ENCODE data around the gene POLE3. TPM values are rescaled to one million over a fixed set of nuclear protein-coding genes. Genes with fewer than 3 reads are reported as not detected.
"Not testable (repeated sequence)": the region's sequence is repeated elsewhere in the genome, so short reads cannot be mapped to it uniquely, and the experiment has no call there.

POLE3 gene
- total RNA-seq, 2 experiments from 2014 or later, result 130 to 132 TPM

- intact Hi-C loops (cut with micrococcal nuclease; ENCODE audit: unreplicated experiment), result no loop called here
- Histone ChIP-seq H3K9me2 (ENCODE audit: insufficient read depth, low read length) (no peaks in the 10 kb centered on the region), H3K79me2 (ENCODE audit: insufficient read depth, low read depth, low read length) (no peaks in the 10 kb centered on the region), H2AFZ (ENCODE audit: low read length) (no peak overlapping the region), H3K36me3 (ENCODE audit: insufficient read depth, low read length) (peaks cover 9% of the 10 kb centered on the region; the same call in 1 of the 2 replicates), H3K27ac (ENCODE audit: low read depth, low read length, poor library complexity, severe bottlenecking) (no peak overlapping the region), H3K4me2 (ENCODE audit: low read length) (no peak overlapping the region), H3K9me3 (ENCODE audit: low read length) (no peaks in the 10 kb centered on the region), H3K4me1 (ENCODE audit: insufficient read depth, low read length, poor library complexity, severe bottlenecking) (no peaks in the 10 kb centered on the region), H3K4me3 (ENCODE audit: low read depth, low read length, poor library complexity, severe bottlenecking) (no peak overlapping the region), H4K20me1 (ENCODE audit: insufficient read depth, low read length) (no peaks in the 10 kb centered on the region)
- CTCF ChIA-PET (ENCODE audit: unreplicated experiment), result no interaction called here
- no peak for TF ChIP-seq CTCF (conservative IDR thresholded peaks at IDR 0.05; ENCODE audit: low read length)
- TF ChIP-seq EZH2phosphoT487 (IDR thresholded peaks at IDR 0.05; ENCODE audit: borderline replicate concordance, low read depth, low read length), result no peak
- DNase-seq (ENCODE audit: low spot score), result no peak
- POLR2A ChIA-PET, result interaction anchor here (0.6 to 0.7 kb wide), 4 partner anchors 16 to 233 kb away, joined by 3 to 4 read pairs (median 3); no protein-coding TSS in a partner anchor
- no TSS peak for BruUV-seq (replicated peaks)
Observed at GRCh38 chr9:113368348-113368981, 42.0 kb downstream of the POLE3 start.

- BruUV-seq (replicated peaks); intact Hi-C loops (cut with micrococcal nuclease; ENCODE audit: unreplicated experiment); H3K9me3 ChIP-seq (ENCODE audit: low read length); H3K79me2 ChIP-seq (ENCODE audit: insufficient read depth, low read depth, low read length); H2AFZ ChIP-seq (ENCODE audit: low read length); H3K4me2 ChIP-seq (ENCODE audit: low read length); DNase-seq (ENCODE audit: low spot score); H3K9me2 ChIP-seq (ENCODE audit: insufficient read depth, low read length); H3K4me1 ChIP-seq (ENCODE audit: insufficient read depth, low read length, poor library complexity, severe bottlenecking); H3K27ac ChIP-seq (ENCODE audit: low read depth, low read length, poor library complexity, severe bottlenecking); H3K36me3 ChIP-seq (ENCODE audit: insufficient read depth, low read length); H3K4me3 ChIP-seq (ENCODE audit: low read depth, low read length, poor library complexity, severe bottlenecking); H4K20me1 ChIP-seq (ENCODE audit: insufficient read depth, low read length): not testable (repeated sequence)
- POLR2A ChIA-PET, result interaction anchor here (0.6 to 0.7 kb wide), 2 partner anchors 185 to 1577 kb away, joined by 3 to 6 read pairs; no protein-coding TSS in a partner anchor
- CTCF ChIA-PET (ENCODE audit: unreplicated experiment), result interaction anchor here (0.6 kb wide), 1 partner anchor 16 kb away, joined by 4 read pairs; no protein-coding TSS in a partner anchor
Observed at GRCh38 chr9:113365652-113366051, 44.8 kb downstream of the POLE3 start.

- no peak for DNase-seq (ENCODE audit: low spot score)
- Histone ChIP-seq H3K9me3 (ENCODE audit: low read length) (no peaks in the 10 kb centered on the region), H3K4me3 (ENCODE audit: low read depth, low read length, poor library complexity, severe bottlenecking) (no peak overlapping the region), H3K36me3 (ENCODE audit: insufficient read depth, low read length) (no peaks in the 10 kb centered on the region), H3K27ac (ENCODE audit: low read depth, low read length, poor library complexity, severe bottlenecking) (no peak overlapping the region), H3K4me1 (ENCODE audit: insufficient read depth, low read length, poor library complexity, severe bottlenecking) (no peaks in the 10 kb centered on the region), H3K79me2 (ENCODE audit: insufficient read depth, low read depth, low read length) (no peaks in the 10 kb centered on the region), H2AFZ (ENCODE audit: low read length) (no peak overlapping the region), H3K9me2 (ENCODE audit: insufficient read depth, low read length) (no peaks in the 10 kb centered on the region), H3K4me2 (ENCODE audit: low read length) (no peak overlapping the region), H4K20me1 (ENCODE audit: insufficient read depth, low read length) (no peaks in the 10 kb centered on the region; the same call in 1 of the 2 replicates)
- POLR2A ChIA-PET, result interaction anchor here (0.6 to 1.1 kb wide), 7 partner anchors 8 to 1578 kb away, joined by 3 to 6 read pairs (median 4); no protein-coding TSS in a partner anchor
- TF ChIP-seq CTCF (conservative IDR thresholded peaks at IDR 0.05; ENCODE audit: low read length), result no peak
- no peak for TF ChIP-seq EZH2phosphoT487 (IDR thresholded peaks at IDR 0.05; ENCODE audit: borderline replicate concordance, low read depth, low read length)
- no TSS peak for BruUV-seq (replicated peaks)
- intact Hi-C loops (cut with micrococcal nuclease; ENCODE audit: unreplicated experiment), result no loop called here
- CTCF ChIA-PET (ENCODE audit: unreplicated experiment), result interaction anchor here (0.6 to 1.0 kb wide), 2 partner anchors 15 to 16 kb away, joined by 3 to 4 read pairs; no protein-coding TSS in a partner anchor
Observed at GRCh38 chr9:113364951-113365350, 45.5 kb downstream of the POLE3 start.
